COR-L47 (cell line): Measurements from ENCODE around the gene SORCS2.

Source experiments
- DNase-seq: peaks from one replicate; lab custom pipeline; 2025; lab: John Stamatoyannopoulos, UW

SORCS2 gene

DNA sequence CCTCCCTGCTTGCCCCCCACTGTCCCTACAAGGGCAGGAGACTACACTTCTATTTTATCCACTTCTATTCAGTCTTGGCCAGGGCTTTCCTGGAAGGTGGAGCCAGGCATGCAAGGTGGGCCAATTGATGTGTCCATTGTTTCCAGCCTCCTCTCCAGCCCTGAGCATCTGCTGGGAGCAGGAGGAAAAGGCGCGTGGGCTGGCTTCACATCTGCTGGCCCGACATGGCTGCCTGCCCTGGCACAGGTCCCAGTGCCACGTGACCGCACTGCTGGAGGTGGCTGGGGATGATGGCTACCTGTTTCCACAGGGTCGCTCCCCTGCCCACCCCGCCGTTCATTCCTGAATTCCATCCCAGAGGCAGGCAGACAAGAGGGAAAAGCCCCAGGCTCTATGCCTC is 499.6 kb downstream of the SORCS2 start:
- peak; percentile 83 for DNase-seq

DNA sequence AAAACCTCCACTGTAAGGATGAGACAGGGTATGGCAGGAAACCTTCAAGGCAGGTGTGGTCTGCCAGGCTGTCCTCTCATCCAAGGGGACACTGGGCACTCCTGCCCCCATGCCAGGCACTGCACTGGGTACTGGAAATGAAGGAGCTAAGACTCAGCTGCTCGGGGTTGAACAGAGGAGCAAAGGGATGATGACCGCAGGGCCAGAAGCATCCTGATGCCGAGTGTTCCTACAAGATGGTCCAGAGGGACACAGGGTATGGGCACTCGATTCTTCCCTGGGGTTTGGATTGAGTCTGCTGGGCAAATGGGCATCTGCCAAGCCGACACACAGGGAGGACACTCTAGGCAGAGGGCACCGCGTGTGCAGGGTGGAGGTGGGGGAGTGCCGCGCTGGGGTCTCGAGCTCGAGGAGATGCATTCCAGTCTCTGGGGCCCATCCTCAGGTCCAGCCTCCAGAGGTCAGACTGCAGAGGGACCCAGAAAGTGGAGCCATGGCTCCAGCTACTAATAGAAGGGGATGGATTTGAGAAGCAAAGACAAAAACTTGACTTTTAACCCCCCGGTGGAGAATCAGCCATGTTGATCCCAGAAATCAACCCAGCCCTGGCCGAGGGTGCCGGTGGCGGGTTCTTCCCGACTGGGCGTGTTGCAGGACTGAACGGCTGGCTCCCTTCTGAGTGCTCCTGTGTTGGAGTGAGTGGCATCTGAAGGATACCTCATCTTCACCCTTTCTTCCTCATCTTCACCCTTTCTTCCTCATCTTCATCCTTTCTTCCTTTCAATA is 500.3 kb downstream of the SORCS2 start:
- no peak for DNase-seq

DNA sequence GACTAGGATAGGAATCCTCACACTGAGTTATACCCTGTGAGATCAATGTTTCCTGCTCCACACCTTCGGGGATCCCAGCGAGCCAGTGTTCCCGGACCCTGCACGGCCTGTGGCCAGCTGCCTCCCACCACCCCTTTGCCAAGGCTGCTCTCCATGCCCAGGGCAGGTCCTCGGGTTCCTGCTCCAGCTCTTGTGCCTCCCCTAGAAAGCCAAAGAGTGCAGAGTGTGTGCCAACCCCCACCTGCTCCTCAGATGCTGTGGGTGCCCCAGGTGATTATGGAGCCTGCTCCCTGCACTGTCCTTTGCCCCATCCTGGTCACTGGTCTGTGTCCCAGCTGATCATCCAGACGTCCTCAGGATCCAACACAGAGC is 500.9 kb downstream of the SORCS2 start:
- DNase-seq: no peak

DNA sequence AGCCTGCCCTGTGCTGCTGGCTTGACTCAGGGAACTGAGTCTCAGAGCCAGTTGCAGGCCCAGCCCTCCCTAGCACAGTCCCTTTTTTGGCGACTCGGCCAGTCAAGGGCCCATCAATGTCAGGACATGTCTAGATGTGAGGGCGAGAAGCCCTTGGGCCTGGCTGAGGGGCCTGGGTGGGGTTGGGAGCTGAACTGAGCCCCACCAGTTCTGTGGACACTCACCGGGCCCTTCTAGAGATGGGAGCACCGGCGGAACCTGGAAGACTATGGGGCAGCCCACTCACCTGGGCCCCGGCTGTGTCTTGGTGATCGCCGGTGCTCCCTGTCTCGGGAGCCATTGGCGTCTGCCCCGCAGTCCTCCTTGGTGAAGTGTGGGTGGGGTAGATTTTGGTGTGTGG is 501.4 kb downstream of the SORCS2 start:
- no peak for DNase-seq

DNA sequence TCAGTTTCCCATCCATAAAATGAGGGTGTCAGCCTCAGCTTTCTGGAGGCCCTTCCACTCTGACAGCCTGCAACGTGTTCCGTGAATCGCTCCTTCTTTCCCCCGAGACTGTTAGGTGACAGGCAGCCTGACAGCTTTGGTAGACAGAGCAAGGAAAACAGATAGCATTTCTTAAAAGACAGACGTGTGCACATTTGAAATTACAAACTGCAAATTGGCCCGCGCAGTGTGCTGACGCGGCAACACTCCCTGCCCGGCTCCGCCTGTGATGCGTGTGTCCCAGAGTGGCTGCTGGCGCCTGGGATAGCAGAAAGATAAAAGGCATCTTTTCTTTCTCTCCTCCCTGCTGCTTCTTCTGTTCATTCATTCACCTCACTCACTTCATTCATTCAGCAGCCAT is 502.0 kb downstream of the SORCS2 start:
- no peak for DNase-seq

DNA sequence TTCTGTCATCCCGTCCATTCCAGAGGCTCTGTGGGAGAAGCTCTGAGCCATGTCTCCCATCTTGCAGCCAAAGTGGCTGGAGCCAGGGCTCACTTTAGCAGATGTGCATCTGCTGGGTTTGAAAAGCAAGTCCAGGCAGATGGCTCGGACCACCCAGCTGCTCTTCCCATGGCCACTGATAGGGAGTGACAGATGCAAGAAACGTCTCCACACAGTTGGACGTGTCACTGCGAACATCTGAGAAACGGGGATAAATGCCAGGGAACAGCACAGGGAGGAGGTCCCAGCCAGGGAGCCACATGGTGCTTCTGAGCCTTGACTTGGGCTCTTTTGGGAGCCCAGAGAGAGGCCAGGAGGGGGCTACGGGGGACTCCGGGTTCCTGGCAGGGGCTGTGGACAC is 505.0 kb downstream of the SORCS2 start:
- no peak for DNase-seq

DNA sequence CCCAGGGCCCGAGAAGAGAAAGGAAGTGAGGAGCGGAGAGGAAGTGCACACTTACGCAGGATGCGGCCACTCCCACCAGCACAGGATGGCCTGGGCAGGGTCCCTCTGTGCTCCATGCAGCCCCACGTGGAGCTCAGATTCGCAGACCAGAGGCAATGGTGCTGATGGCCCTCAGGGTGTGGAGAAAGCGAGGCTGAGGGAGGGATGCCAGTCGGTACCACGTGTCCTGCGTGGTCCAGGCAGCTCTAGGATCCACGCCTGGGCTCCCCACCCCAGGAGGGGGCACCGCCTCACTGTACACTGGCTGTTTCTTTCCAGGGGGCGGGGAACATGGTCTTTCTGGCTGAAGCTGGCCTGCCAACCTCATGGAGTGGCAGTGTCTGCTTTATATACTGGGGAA is 505.5 kb downstream of the SORCS2 start:
- DNase-seq: no peak

DNA sequence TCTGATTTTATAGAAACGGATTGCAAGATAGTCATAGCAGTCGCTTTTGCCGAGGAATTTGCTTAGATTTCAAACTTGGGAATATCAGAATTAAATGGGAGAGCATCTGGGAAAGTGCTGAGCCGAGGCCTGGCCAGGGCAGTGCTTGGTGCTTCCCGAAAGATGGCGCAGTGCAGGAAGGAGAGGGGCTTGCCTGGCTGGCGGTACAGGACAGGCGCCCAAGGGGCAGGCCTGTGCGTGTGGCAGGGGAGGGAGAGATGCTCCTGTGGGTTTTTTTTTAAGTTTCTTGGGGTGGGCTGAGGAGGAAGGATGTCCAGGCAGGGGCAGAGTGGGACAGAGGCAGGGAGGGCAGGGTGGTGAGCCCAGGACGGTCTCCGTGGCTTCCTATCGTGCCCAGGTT is 506.2 kb downstream of the SORCS2 start:
- no peak for DNase-seq

DNA sequence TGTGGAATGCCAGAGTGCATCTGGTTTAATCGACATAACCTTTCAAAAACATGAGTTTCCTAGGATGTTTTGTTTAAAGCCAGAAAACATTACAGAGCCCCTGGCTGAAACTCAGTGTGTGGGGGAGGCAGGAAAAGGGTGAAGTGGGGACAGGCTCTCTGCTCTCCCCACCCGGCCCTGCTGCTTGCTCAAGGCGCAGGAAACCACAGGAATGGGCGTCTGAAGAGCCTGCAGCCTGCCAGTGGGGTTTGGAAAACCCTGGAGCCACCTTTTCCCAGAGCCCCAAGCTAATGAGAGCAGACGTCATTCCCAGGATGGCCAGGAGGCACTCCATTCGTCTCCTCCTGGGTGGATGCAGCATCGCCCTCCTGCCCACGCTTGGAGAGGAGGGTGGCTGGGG is 506.7 kb downstream of the SORCS2 start:
- DNase-seq: no peak

DNA sequence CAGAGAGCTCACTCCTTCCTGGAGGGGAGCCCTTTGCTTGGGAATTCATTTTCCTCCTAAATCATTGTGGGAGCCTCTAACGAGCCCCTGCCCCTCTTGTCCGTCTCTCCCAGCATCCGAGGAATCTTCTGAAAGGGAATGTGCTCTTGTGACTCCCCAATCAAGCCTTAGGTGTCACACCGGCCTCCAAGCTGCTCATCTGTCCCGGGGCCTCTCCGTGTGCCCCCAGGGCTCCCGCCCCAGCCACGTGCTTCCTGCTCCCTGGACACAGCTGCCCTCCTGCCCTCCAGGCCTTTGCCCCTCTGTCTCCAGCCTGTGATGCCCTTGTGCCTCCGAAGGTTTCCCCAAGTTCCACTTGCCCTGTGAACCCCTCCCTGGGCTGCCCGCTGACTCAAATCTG is 507.5 kb downstream of the SORCS2 start:
- DNase-seq: no peak

DNA sequence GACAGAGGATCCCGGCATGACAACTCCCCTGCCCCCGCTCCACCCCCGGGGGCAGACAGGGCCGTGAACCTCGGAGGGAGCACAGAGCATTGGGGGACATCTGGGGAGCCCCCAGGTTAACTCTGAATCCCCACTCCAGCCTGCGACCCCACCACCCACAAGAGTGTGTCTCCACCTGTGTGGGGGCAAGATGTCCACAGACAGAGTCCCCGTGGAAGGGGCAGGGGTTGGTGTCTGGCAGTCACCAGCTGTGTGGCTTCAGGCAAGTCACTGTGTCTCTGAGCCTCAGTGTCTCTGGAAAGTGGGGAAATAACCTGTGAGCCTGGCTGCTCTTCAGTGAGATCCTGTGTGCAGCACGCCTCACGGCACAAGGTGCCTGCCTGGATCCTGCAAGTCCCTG is 508.3 kb downstream of the SORCS2 start:
- no peak for DNase-seq

DNA sequence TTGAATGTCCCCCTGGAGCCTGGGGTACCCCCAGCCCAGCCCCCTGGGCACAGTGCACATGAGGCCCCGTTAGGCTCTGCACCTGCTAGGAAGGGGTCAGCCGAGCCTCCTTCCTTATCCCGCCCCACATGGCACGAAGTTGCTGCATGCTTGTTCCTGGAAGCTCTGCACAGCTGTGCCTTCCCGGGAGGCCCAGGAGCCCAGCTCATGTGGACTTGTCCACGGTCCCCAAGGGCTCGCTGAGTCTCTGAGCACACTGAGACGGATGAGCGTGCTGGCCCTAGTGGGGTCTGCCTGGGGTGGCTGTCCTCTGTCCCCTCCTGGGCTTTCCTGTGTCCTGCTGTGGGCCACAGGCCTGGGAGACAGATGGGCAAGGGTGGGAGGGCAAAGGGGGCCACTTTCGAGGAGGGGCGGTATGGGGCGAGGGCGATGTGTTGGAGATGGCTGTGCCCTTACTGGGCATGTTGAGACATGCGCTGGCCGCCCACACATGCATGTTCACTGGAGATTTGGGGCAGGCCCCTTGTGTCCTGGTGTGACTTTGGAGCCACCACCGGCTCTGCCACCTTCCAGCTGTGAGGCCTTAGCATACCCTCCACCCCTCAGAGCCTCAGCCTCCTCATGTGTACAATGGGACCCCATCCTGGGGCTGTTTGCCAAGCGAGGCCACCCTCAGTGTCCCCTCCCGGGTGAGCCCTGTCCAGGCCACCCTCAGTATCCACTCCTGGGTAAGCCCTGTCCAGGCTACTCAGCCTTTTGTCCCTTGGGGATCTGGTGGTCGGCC is 509.7 kb downstream of the SORCS2 start:
- DNase-seq: no peak

DNA sequence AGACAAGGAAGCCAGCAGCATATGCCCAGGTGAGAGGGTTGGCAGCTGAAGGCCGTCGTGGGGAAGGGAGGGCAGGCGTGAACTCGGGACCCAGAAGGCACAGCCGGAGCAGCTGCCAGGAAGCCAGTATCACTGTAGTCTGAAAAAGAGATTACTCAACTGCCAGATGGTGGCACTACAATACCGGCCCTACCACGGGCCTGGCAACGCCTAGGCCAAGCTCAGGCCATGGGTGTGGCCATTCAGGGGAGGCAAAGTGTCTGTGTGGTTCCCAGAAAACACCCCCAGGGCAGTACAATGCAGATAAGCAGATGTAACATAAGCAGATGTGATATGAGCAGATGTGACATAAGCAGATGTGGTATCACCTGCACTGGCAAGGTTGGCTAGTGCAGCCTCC is 511.4 kb downstream of the SORCS2 start:
- no peak for DNase-seq

DNA sequence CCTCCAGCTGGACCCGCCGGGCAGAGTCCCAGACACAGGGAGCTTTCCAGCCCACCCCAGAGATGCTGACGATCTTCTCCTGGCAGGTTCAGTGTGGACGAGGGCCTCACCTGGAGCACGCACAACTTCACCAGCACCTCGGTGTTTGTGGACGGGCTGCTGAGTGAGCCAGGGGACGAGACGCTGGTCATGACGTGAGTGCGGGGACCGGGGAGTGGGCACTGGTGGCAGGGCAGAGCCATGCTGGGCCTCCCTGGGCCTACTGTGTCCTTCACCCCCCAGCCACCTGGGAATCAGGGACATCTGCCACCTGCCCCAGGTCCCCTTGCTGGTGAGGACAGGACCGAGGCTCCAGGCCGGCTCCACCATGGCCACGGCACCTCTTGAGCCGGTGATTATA is 511.8 kb downstream of the SORCS2 start:
- no peak for DNase-seq

DNA sequence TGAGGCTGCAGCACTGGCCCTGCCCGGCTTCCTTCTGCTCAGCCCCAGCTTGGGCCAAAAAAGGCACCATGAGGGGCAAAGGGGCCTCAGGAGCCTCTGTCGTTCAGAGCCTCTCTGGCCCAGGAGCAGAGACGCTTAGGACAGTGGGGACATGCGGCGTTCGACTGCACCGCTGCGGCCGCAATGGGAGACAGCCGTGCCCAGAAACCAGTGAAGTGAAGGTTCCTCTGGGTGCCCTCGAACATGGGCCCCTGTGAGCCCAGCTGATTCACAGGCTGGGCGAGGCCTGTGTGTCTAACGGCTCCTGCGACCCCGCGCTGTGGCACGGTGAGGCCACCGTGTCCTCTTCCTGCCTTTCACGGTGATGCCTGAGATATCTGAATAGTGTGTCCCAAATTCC is 512.3 kb downstream of the SORCS2 start:
- no peak for DNase-seq

DNA sequence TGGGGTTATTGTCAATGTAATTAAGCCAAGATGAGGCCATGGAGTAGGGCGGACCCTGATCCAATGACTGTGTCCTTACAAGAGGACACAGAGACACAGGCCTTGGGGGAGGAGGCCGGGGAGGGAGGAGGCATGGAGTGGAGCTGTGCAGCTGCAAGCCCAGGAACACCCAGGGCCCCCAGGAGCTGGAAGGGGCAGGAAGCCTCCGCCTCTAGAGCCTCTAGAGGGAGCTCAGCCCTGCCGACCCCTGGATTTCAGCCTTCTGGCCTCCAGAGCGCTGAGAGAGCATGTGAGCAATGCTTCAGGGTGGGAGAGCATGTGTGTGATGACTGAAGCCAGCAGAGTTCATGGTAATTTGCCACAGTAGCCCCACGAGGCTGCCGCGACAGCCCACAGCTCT is 512.7 kb downstream of the SORCS2 start:
- DNase-seq: no peak

DNA sequence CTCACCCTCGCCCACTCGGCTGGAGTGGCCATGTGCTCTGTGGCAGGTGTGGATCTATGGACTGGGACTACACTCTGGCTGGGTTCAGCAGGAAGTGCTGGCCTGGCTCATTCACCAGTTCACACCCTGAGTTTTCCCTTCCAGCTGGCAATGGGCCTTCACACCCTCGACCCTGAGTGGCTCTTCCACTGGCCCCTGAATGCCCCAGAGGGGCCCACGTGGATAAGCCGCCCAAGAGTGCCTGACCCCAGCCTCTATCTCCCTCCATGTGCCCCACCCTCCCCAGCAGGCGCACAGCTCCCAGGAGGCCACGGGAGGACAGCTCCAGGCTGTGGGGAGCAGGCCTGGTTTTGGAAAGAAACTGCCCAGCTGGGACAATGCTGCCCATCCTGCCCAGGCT is 513.3 kb downstream of the SORCS2 start:
- no peak for DNase-seq

DNA sequence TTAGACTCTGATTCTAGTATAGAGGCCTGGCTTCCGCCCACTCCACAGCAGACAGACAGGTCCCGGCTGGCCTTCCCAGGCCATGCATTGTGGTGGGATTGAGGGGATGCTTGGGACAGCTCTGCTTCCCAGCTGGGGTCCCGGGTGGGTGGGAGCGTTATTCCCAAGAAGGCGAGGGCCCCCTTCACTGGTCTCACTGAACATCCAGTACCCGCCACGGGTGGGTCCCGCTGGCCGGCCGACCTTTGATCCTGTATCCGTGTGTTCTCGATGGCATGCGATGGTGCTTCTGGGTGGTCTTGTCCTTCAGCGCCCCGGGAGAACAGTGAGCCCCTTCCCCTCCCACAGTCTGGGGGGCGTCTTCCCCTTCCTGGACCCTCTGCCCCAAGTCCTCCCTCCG is 515.9 kb downstream of the SORCS2 start:
- no peak for DNase-seq

DNA sequence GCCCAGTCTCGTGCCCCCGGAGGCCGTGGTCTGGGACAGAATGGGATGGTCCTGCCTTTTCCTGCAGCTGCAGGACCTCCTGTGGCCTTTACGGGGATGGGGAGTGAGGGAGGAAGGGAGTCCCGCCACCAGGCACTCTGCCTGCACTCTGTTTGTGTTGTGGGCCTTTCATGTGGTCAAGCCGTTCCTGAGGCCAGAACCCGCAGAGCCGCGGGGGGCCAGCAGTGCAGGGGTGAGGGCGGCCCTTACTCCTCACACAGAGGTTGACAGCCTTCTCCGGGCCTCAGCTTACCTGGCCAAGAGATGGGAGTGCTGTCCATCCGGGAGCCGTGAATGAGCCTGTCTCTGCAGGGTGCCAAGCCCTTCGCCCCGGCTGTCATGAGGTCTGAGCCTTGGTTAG is 516.6 kb downstream of the SORCS2 start:
- DNase-seq: no peak

DNA sequence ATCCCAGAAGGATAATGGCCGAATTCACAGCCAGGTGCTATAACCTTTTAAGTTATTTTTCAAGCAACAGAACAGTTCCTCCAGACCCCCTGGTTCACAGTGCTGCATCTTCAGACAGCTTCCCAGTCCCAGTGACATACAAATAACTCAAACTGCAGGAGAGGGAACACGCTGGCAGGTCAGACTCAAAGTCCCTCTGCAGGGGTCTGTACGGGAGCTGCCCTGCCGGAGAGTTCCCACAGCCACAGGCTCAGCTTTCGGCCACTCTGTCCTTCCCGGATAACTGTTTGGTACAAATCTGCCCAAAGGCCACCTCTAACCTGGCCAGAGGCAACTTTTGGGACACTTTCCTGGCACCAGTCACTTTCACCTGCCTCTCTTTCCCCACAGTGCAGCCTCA is 517.1 kb downstream of the SORCS2 start:
- no peak for DNase-seq

DNA sequence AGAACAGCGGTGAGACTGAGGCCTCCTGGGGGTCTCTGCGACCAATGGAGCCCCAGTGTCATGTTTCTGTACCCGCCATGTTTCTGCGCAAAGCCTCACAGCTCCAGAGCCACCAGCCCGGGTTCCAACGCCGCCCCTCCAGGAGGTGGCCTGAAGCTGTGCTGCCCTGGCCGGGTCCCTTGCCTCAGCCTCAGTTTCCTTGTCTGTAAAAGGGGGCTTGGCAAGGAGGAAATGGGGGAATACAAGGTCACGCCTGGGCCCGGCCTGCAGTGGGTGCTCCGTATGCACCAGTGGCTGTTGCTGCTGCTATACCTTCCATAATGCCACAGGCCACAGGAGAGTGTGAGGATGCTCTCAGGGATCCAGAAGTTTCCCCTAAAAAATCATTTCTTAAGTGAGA is 517.8 kb downstream of the SORCS2 start:
- no peak for DNase-seq

DNA sequence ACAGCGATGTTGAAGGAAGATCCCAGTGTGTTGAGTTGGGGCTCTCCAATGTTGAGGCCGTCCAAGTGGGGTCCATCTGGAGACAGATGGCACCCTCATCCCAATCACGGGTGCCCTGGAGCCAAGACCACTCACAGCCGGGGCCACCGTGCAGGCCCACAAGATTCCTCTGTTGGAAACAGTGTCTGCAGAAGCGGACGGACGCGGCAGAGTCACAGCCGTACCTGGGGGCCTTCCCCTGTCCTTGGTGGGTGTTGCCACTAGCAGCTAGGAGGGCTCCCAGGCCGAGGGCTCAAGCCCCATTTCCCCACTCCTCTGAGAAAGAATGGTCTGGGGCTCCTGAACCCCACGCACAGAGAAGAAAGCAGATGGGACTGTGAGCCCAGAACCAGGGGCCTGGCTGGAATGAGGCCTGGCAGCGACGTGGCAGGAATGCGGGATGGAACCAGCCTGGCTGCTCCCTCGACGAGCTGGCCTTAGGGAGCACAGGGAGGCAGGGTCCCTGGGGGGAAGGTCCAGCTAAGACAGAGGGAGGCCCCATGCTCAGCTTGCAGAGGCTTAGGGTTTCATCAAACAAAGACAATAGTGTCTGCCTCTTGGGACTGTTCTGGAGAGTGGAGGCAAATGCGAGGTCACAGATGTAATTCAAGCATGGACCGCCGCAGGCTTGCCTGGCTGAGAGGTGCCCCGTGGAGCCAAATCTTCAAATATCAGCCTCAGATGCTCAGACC is 518.4 kb downstream of the SORCS2 start:
- DNase-seq: no peak

DNA sequence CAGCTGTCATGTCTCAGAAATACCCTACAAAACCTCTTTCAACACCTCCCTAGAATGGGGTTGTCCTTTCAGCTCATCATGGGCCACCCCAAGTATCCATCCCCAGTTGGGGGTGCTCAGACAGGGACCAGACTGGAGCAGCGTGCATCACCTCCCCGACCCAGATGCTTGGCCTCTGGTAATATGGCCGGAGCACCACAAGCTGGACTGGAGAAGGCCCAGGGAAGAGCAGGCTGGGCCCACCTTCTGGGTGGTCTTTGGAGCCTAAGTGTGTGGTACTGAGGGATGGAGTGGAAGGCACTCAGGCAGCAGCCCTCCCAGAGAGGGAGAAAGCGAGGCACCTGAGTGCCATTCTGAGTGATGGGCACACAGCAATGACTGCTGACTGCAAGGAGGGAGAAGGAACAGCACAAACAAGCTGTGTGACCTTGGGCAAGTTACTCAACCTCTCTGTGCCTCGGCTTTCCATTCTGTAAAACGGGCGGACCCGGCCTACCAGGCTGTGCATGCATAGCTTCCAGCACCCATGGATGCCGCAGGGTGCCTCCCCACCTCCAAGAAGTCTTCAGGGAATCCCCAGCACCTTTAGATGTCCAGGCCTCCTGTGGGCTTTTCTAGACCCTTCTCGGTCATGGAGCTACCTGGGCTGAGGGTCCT is 519.1 kb downstream of the SORCS2 start:
- DNase-seq: no peak
